Activated CD8-positive, alpha-beta memory T cell treated with anti-CD3 and anti-CD28 coated beads, Interleukin-2, amount 50 U/mL, for 4 hours (primary cell): ENCODE results near the gene NPIPB2.

Experiments used
- DNase-seq: peaks from one replicate; pipeline ENCODE4 v3.0.0-alpha.2; 2020

Gene NPIPB2

DNA sequence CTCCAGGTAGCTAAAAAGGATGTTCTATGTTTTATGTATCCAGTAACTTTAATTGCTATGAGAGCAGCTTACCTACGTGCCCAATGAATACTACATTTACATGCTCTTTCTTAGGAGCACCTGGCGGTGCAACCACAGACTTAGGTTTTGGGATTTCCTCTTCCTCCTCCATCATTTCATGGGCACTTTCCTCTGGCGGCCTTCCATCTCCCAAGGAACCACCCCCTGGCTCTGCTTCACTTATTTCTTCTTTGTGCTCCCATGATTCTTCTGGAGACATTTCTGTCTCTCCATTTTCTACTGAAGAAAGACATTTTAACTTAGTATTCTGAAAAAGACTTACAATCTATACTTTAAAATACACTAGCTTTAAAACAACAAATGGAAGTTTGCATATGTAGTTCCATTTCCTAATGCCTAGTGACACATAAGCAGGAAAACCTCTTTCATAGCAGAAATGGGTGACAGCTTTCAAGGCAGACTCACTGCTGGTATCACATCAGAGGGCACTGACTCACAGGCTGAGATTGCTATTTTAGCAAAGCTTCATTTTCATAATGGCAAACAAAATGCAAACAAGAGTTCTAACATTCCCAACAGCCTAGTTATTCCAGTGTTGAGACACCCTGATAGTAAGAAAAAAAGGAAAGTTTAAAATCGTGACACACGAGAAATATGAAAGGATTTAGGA is 45.2 kb downstream of the NPIPB2 start:
- DNase-seq, result no peak

DNA sequence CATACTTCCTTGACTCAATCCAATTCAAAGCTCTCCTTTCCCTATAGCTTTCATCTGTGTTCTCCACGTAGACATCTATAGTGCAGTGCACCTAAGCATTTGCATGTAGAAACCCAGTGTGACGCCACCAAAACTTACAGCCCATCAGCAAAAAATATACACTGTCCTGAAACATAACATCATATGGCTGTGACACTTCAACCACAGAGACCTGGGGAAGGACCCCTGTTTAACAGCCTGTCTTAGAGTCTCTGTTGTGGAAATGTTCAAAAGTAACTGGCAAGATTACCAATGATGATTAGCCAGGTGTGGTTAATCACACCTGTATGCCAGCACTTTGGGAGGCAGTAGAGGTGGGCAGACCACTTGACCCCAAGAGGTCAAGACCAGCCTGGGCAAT is 48.3 kb downstream of the NPIPB2 start:
- no peak for DNase-seq

DNA sequence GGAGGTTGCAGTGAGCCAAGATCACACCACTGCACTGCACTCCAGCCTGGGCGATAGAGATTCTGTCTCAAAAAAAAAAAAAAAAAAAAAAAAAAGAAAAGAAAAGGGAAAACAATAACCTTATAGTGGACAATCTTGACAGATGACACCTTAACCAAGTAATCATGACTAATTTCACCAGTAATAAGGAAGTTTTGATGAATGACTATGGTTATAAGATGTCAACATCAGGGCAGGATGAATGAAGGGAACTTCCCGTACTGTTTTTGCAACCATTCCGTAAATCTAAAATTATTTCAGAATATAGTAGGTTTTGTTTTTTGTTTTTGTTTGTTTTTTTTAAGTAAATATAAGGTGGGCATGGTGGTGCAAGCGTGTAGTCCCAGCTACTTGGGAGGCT is 49.1 kb downstream of the NPIPB2 start:
- no peak for DNase-seq

DNA sequence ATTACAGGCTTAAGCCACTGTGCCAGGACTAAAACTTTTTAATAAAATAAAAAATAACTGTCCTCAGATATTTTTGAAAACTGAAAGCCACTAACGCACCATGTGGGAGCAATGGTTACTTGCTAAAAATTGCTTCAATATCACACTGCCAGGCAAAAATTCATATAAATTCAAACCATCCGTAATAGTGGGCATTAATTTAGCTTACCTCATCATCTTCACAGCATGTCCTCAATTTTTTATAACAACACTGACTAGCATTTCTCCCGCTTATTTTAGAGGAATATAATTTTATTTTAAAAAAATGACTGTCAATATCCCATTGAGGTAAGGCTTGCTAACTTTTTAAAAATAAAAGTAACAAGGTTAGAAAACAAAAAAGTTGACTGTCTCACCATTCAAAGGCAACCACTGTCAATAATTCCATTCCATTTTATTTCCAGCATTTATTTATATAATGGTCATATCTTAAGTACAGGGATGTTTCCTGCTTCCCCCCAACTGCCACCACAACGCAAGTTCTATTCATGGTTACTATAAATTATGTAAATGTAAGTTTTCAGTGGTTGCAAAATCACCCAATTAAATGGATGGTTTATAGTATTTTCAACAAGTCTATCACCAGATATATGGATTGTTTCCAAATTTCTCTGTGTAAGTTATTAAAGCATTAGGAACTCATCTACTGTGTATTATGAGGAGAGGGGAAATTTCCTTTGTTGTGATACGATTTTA is 51.4 kb downstream of the NPIPB2 start:
- DNase-seq, result no peak

DNA sequence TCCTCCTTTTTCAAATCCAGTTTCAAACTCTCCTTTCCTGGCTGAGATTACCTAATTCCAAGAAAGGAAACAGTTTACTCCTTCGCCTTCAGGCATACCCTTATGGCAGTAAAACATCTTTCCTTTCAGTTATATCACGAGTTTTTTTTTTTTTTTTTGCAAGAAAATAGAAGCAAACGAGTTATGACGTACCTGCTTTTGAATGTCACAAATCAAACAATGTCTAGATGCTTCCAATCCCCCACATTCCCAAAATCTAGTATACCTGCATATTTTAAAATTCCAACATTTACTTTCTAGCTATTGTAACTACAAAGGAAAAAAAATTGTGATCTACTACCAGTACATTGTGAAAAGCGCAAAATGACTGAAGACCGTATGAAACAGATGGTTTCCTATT is 55.0 kb downstream of the NPIPB2 start:
- DNase-seq, result no peak

DNA sequence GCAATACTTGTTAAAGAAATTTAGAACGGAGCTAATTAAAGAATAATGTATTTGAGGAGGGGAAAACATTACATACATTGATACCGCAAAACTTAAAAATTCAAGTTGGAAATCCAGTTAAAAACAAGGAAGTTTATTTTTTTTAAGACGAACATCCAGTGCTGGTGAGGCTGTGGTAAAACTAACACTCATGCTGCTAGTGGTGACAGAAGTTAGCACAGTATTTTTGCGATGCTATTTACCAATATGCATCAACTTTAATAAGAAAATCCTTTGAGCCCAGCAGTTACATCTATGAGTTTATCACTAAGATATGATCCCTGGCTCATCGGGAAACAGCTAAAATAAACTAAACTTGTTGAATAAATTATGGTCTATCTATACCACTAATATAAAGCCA is 57.8 kb downstream of the NPIPB2 start:
- no peak for DNase-seq

DNA sequence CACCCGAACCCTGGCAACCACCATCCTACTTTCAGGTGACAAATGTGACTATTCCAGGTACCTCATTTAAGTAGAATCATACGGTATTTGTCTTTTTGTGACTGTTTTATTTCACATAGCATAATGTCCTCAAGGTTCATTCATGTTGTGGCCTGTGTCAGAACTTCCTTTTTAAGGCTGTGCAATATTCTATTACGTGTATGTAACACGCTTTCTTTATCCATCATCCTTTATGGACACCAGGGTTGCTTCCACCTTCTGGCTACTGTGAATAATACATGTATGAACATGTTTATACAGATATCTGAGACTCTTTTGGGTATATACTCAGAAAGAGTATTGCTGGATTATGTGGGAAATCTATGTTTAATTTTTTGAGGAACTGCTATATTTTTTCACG is 61.8 kb downstream of the NPIPB2 start:
- DNase-seq, result no peak

DNA sequence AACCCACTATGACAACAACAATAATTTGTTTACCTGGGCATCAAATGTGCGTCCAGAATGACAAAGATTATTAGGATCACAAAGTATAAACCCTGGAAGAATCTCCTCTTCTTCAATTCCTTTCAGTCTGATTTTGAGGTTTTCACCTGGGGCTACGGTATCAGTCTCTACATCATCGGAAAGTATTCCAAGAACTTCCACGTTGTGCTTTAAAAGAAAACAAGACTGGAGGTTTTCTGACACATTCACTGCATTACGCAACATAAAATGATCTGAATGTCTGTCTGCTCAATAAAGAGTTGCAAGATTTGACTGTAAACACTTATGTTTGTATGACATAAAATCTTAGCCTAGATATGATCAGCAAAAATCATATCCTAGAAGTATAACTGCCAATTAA is 64.5 kb downstream of the NPIPB2 start:
- no peak for DNase-seq
